Right forelimb (tissue), 1 donor: ENCODE measurements around the gene POGK.
A peak's percentile ranks its signal among the peaks of the same experiment; 100 is the strongest.
"Not testable (repeated sequence)": the region's sequence is repeated elsewhere in the genome, so short reads cannot be mapped to it uniquely, and the experiment has no call there.

ENCODE experiments used
- DNase-seq: peaks from one replicate; pipeline ENCODE4 v3.0.0-alpha.2; 2018

POGK gene

GRCh38 chr1:166857995-166858394, 18.7 kb downstream of the POGK start:
- DNase-seq = no peak

DNA sequence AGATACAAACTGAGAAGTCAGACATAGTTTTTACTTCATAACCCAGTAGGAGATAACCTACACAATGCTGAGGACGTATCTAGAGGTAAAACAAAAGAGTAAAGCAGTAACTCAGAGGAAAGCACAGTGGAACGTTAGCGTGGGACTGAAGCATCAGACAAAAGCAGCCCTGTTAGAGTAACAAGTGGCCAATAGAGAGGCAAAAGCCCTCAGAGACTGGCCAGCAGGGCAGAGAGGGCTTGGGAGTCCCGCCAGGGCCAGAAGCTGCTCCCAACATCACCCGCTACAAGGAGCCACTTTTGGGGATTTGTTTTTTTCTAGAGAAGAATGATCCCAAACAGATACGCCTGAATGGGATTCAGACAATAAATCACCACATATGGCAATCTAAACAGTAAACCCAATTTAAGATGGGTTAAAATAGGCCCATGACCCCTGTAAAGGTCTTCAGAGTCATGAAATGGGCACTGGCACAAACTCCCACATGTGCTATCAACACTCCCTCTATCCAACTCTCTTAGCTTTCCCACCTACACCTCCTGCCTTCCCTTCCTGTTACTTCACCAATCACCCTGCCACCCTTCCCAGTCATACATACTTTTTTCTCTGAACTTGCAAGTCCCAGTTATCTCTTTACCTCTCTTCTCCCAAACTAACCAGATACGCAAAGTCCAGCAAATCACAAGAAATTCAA, 19.6 kb downstream of the POGK start:
- DNase-seq = no peak

DNA sequence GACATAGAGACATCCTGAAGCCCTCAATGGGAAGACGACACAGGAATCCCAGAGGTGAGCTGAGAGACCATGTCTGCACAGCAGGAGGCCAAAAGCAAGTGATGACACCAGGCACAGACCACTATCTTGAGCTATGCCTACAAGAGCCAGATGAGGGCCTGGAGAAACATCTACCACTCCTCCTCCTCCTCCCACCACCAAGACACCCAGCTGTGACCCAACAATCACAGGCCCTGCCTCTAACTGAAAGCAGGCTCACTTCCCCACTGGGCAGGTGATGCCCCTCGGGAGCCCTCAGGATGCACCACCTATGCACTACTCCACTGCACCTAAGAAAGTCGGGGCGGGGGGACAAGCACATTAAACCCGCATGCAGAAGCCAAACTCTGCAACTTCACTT, 20.3 kb downstream of the POGK start:
- DNase-seq = no peak

DNA sequence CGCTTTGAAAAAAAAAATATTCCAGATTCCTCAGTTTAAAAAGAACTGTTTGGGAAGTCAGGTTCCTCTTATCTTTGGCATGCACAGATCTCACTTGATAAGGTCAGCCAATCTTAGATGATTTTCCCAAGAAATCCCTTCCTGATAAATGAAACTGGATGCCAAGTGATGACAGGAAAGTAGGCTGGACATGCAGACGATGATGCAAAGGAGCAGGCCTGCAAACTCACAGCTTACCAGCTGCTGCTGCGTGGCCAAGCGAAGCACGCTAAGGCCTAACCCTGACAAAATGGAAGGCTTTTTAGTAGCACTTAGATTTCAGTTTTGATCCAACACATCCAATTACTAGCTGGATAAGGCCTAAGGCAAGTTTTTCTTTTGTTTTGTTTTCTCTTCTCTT, 26.7 kb downstream of the POGK start:
- no peak for DNase-seq

DNA sequence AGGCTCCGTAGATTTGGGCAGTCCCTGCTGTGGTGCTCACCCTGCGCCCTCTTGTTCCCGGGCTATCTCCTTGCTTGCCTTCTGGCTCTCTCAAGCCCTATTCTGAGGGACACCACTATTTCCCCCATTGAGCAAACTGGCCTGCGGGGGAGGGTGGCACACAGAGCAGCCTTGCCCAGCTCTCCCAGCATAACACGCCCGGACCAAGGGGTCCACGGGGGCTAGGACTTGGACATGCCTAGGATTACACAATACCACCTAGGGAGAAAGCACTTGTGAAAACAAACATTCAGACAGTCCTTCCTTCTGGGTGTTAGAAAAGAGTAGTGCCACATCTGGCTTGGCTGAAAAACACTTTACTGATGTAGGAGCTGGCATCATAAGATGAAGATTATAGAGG, 29.4 kb downstream of the POGK start:
- DNase-seq = no peak

- no peak for DNase-seq
Observed at GRCh38 chr1:166869318-166870099, 30.2 kb downstream of the POGK start.

GRCh38 chr1:166870584-166870983, 31.3 kb downstream of the POGK start:
- no peak for DNase-seq

DNA sequence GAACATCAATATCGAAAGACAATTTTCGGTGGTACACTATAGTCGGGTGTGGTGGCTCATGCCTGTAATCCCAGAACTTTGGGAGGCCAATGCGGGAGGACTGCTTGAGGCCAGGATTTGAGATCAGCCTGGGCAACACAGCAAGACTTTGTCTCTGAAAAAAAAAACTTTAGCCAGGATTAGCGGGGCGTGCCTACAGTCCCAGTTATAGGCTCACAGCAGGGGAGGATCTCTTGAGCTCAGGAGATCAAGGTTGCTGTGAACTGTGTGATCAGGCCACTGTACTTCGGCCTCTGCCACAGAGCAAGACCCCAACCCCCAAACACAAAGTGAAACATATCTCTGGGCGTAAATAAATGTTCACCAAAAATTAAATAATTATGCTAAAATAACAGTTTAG, 35.2 kb downstream of the POGK start:
- no peak for DNase-seq

- no peak for DNase-seq
Observed at GRCh38 chr1:166875302-166875733, 36.0 kb downstream of the POGK start.

DNA sequence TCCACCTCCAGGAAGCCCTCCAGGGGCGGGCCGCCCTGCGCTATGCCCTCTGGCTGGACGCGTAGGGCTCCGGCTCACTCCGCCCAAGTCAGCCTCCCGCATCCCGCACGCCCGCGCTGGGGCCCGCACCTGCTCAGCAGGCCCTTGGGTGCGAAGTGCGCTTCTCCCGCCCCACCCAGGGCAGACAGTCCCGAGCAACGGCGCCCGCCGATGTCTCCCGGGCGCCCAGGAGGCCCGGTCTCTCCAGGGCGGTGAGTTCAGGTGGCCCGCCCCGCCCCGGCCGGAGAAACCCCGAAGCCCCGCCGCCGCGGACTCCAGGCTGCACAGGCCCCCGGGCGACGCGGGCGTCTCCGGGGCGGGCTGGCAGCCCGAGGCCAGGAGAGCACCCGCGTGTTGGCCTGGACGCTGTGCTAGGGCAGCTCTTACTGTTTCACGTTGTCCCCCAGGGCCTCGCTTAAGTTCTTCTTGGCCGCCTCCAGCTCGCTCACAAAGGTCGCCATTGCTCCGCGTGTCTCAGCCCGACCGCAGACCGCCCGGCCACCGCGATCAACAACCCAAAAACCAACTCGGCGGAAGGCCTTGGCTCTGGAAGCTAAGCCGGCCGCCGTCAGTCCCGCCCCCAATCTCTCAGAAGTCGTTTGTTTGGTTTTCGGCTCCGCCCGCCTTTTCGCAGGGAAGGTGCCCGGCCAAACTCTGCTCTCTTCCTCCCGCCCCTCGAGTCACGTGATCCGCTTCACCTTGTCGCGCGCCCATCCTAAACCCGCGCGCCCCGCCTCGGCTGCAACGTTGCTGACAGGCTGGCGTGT, 36.7 kb downstream of the POGK start, which contains the start of gene TADA1:
TADA1 (minus strand) TSS at position 531 of the 806 bp plus-strand sequence; CDS start at position 500, 31 bp downstream.
- DNase-seq = peak; percentile 97

DNA sequence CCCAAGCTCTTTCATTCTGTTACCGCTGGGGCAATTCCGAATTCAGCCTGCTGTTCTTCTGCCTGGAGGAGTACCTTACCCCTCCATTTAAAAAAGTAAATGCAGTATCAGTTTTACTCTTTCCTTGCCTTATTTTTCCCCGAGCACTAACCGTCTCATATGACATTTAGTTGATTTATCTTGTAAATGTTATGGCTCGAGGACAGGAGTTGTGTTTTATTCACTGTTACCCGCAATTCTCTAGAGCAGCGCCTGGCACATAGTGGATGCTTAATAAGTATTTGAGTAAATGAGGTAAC, 37.2 kb downstream of the POGK start:
- no peak for DNase-seq

DNA sequence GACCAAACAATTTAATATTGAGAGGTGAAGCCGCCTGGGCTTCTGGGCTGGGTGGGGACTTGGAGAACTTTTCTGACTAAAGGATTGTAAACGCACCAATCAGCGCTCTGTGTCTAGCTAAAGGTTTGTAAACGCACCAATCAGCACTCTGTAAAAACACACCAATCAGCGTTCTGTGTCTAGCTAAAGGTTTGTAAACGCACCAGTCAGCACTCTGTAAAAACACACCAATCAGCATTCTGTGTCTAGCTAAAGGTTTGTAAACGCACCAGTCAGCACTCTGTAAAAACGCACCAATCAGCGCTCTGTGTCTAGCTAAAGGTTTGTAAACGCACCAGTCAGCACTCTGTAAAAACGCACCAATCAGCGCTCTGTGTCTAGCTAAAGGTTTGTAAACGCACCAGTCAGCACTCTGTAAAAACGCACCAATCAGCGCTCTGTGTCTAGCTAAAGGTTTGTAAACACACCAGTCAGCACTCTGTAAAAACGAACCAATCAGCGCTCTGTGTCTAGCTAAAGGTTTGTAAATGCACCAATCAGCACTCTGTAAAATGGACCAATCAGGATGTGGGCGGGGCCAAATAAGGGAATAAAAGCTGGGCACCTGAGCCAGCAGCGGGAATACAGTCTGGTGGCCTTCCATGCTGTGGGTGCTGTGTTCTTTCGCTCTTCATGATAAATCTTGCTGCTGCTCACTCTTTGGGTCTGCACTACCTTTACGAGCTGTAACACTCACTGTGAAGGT, 39.1 kb downstream of the POGK start:
- not testable (repeated sequence) for DNase-seq

DNA sequence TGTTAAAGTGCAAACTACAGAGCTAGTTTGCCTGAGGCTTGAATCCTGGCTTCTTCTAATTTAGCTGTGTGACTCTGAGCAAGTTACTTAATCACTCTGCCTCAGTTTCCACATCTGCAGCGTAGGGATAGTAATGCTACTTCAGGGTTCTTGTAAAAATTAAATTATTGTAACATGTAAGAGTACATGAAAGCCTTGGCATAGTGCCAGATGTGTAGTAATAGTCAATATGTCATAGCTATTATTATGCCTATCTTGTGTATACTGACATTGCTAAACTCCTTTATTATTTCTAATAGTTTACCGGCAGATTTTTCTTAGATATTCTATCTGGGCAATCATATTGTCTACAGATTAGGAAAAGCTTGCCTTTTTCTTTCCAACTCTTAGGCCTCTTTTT, 43.6 kb downstream of the POGK start:
- no peak for DNase-seq

DNA sequence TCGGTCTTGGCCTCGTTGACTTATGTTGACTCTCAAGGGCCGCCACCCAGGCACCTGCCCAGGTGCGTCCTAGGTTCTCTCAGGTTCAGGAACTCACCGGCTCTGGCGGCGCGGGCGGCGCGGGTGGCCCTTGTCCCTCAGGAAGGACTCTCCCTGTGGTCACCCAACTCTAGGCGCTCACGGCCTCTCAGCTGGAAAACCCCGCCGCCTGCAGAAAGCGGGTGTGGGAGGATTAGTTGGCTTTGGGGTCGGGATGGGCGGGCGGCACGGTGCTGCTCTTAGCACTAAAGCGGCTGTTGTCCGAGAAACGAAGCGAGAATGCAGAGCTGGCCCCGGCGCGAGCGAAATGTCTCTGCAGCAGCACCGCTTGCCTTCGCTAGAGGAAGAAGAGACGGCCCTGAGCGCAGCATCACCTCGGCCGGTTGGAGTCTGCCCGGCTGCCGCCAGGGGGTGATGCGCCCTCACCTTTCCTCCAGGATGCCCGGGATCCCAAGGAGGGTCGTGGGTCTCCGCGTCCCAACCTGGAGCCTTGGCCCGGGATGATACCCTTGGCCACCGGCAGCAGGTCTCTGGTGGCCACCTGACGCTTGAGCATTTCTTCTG, 44.9 kb downstream of the POGK start:
- peak; percentile 77 for DNase-seq

GRCh38 chr1:166884971-166885370, 45.7 kb downstream of the POGK start:
- DNase-seq = no peak

GRCh38 chr1:166888373-166889111, 49.3 kb downstream of the POGK start:
- no peak for DNase-seq

DNA sequence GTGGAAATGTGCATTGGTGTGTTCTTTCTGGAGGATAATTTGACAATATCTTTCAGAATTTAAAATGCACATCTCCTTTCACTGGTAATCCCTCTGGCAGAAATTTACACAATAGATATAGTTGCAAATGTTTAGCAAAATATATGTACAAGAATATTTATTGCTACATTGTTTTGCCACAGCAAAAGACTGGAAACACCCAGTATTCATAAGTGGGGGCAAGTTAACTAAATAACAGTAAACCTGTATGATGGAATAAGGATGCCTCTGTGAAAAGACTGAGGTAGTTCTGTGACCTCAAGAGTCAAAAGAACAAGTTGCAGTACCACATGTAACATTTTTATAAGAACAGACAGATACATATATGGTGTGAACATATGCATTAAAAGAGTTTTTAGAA, 50.5 kb downstream of the POGK start:
- no peak for DNase-seq

DNA sequence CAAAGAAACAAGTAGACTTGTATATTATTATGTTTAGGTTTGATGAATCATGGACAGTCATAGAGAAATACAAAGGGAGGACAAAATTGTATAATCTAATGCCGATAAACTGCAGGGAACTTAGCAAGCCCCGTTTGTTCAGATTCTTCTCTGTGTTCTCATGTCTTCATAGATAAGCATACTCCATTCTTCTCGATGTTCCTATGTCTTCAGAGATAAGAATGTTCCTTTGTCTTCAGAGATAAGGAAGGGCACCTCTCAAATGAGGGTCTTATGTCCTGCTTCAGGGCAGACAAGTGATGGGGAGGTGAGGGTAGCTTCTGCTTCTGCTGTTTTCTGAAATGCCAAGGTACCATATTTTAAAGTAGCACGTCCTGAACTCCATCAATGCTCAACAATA, 56.5 kb downstream of the POGK start:
- no peak for DNase-seq

GRCh38 chr1:166899769-166900168, 60.5 kb downstream of the POGK start:
- DNase-seq = no peak

GRCh38 chr1:166900987-166901386, 61.7 kb downstream of the POGK start:
- DNase-seq = no peak

GRCh38 chr1:166902279-166902678, 63.0 kb downstream of the POGK start:
- DNase-seq = no peak

DNA sequence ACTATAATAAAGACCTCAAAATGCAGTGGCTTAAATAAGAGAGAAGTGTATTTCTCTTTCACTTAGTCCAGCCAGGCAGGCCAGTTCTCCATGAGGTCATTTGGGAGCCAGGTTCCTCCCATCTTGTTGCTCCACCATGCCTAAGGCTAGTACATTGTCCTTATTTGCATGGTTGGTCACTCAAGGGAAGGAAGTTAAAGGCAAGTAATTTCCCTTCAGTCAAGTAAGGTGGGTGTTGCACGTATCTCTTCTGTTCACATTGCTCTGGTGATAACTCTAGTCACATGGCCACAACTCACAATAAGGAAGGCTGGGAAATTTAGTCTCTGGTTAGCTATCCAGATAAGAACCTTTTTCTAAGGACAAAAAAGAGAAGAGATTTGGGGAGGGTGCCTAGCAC, 64.0 kb downstream of the POGK start:
- no peak for DNase-seq
